Fibroblast of the aortic adventitia (primary cell): ENCODE measurements around the gene HCRTR1. TPM values are rescaled to one million over a fixed set of nuclear protein-coding genes. Genes with fewer than 3 reads are reported as not detected.

ENCODE experiments used
- DNase-seq: peaks from one replicate; pipeline ENCODE4 v3.0.0-alpha.2; 2010; ENCODE audit warnings: low read depth
- H3K4me3 ChIP-seq: 2 replicates; pipeline ENCODE4 v1.5.1; 2011; ENCODE audit warnings: low read depth, mild to moderate bottlenecking, control low read depth, low read length, moderate library complexity
- total RNA-seq: library from RNA; depleted of rRNA; stranded (reverse); fragments of >200 nt; gene quantifications from 2 replicates; pipeline ENCODE4 v1.2.3, GENCODE V29; 2012; ENCODE audit warnings: low replicate concordance
- TF ChIP-seq, protein P1 (sequence below): IDR thresholded peaks from 2 replicates; pipeline ENCODE4 v1.5.1; 2011; ENCODE audit warnings: mild to moderate bottlenecking, low read length, control low read depth, inconsistent platforms; ENCODE audit not compliant: insufficient read depth

HCRTR1 gene
- total RNA-seq, 1 donor, result 0.18 TPM

GRCh38 chr1:31595836-31596736 lies 21.4 kb upstream of the HCRTR1 start:
- no peak for DNase-seq
- no peak overlapping the region for H3K4me3 ChIP-seq
- TF ChIP-seq, protein P1, sequence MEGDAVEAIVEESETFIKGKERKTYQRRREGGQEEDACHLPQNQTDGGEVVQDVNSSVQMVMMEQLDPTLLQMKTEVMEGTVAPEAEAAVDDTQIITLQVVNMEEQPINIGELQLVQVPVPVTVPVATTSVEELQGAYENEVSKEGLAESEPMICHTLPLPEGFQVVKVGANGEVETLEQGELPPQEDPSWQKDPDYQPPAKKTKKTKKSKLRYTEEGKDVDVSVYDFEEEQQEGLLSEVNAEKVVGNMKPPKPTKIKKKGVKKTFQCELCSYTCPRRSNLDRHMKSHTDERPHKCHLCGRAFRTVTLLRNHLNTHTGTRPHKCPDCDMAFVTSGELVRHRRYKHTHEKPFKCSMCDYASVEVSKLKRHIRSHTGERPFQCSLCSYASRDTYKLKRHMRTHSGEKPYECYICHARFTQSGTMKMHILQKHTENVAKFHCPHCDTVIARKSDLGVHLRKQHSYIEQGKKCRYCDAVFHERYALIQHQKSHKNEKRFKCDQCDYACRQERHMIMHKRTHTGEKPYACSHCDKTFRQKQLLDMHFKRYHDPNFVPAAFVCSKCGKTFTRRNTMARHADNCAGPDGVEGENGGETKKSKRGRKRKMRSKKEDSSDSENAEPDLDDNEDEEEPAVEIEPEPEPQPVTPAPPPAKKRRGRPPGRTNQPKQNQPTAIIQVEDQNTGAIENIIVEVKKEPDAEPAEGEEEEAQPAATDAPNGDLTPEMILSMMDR, result no peak

DNA sequence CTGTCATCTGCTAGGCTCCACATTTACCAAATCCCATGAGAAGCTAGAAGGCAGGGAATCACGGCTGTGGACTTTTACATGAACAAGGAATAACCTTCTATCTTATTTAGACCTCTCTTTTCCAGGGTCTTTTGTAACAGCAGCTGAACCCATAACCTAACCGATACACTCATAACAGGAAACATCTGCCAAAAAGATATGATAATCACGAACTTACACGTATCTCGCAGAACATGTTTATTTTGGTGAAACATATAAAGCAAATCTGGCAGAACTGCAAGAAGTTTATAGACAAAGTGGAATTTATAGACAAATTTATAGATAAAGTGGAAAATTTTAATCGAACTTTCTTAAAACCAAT lies 20.8 kb upstream of the HCRTR1 start:
- DNase-seq, result no peak

GRCh38 chr1:31598980-31599379 lies 18.5 kb upstream of the HCRTR1 start:
- DNase-seq, result no peak
- no peak overlapping the region for H3K4me3 ChIP-seq
- TF ChIP-seq, protein P1, result no peak

More for the DNA sequence above, 20.8 kb upstream of the HCRTR1 start:
- TF ChIP-seq, protein P1, result no peak
- H3K4me3 ChIP-seq, result no peak overlapping the region

DNA sequence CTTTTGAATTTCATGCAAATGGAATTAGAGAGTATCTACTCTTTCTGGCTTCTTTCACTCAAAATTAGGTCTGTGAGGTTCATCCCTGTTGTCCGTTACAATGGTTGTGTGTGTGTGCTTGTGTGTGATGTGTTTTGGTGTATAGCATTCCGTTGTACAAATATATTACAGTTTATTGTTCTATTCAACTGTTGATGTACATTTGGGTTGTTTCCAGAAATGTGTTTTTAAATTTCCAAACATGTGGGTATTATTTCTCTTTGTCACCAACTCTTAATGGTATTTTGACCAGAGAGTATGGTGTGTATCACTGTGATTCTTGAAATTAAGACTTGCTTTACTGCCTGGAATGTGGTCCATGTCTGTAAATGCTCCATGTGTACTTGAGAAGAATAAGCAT lies 16.8 kb upstream of the HCRTR1 start:
- TF ChIP-seq, protein P1, result no peak
- no peak for DNase-seq
- H3K4me3 ChIP-seq, result no peak overlapping the region

DNA sequence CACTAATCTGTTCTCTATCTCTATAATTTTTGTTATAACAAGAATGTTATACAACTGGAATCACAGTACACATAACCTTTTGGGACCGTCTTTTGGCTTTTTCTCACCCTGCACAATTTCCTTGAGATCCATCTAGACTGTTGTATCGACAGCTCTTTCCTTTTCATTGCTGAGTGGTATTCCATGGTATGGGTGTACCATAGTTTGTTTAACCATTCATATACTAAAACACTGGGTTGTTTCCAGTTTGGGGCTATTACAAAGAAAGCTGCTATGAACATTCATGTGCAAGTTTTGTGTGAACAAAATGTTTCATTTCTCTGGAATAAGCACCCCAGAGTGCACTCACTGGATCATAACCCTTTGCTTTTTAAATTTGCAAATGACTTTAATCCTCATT lies 15.4 kb upstream of the HCRTR1 start:
- DNase-seq, result no peak
- TF ChIP-seq, protein P1, result no peak
- no peak overlapping the region for H3K4me3 ChIP-seq

GRCh38 chr1:31605908-31606427 lies 11.5 kb upstream of the HCRTR1 start:
- H3K4me3 ChIP-seq, result no peak overlapping the region
- TF ChIP-seq, protein P1, result no peak
- peak; percentile 73 for DNase-seq
